Measurements from ENCODE around the gene ZNF239.
"Not testable (repeated sequence)": the region's sequence is repeated elsewhere in the genome, so short reads cannot be mapped to it uniquely, and the experiment has no call there.

The ZNF239 gene

DNA sequence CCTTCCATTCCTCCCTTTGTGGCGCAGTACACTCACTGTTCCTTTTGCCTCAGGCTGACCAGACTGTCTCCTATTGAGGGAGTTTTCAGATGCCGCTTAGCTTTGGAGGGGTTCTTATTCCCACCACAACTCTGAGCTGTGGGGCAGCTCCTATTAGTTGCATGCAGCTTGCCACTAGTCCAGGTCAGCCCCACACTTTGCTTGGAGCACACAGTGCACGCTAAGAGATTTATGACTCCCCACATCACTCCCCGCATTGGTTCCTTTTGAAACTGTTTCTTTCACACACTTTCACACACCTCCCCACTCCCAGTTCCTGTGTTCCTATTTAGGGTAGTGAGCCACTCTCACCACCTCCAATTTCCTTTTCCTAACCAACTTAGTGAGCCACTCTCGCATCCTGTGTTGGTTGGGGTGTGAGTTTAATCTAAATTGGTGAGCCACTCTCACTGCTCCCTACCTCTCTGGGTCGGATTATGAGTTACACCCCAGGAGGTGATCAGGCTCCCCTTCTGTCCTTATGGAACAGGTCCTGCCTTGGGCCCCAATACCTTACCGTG, 21.4 kb upstream of the ZNF239 start:
- FAIRE-seq (no peak), DNase-seq (ENCODE audit: insufficient read length, low spot score) (no peak)
- TF ChIP-seq POLR2A (IDR thresholded peaks at IDR 0.05; ENCODE audit: low read depth, low read length): no peak

DNA sequence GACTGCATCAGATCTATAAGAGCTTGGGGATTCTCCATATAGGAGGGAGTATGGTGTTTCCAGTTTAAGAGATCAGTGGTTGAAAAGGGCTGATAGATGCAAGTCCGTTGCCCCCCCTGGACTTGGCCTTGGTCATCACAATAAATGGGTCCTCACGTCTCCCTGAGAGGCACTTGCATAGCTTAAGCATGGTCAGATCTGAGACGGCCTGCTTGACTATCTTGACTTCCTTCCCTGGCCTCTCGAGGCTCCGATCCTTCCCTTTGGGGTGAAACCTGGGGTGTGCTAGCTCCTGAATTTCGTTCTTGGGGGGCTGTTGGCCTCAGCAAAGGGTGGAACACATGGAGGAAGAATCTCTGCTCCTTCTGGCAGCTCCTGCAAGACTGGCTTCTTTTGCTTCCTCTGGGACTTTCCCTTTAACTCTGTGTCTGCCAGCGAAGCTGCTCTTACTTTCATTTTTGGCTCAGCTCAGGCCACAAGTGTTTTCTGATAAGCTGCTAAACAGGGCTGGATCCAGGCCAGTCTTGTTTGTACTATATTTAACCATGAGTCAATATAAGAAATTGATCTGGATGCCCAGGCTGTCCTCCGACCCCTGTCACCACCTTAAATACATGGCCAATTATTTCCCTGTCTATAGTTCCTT, 20.7 kb upstream of the ZNF239 start:
- DNase-seq (ENCODE audit: insufficient read length, low spot score) (no peak), FAIRE-seq (no peak)

DNA sequence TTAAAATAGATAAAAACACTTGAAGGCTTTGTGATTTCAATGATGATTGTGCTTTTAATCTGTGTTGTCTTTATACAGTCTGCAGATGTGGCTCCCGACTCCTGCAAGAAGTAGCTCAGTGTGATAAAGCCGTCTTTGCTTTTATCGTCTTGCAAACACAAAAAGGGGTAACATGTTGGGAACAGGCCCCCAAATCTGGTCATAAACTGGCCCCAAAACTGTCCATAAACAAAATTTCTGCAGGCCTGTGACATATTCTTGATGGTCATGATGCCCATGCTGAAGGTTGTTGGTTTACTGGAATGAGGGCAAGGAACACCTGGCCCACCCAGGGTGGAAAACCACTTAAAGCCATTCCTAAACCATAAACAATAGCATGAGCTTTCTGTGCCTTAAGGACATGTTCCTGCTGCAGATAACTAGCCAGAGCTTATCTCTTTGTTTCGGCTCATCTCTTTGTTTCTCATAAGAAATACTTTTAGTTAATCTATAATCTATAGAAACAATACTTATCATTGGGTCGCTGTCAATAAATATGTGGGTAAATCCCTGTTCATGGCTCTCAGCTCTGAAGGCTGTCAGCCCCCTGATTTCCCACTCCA, 17.0 kb upstream of the ZNF239 start:
- no peak for TF ChIP-seq POLR2A (IDR thresholded peaks at IDR 0.05; ENCODE audit: low read depth, low read length)
- DNase-seq (ENCODE audit: insufficient read length, low spot score) (no peak), FAIRE-seq (no peak)

More for the DNA sequence above, 20.7 kb upstream of the ZNF239 start:
- TF ChIP-seq POLR2A (IDR thresholded peaks at IDR 0.05; ENCODE audit: low read depth, low read length): no peak

DNA sequence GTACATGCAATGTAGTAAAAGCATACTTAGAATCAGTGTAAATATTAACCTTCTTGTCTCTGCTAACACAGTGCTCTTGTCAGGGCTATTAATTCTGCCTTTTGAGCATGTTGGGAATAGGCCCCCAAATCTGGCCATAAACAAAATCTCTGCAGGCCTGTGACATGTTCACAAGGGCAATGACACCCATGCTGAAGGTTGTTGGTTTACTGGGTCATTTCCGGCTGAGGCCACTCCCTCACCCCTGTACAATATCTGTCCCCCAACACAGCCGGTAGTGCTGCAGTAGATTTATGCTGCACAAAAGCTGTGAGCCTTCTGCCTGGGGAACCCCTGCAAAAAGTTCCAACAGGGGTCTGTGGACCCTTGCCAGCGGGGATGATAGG, 12.3 kb upstream of the ZNF239 start:
- not testable (repeated sequence) for DNase-seq (ENCODE audit: insufficient read length, low spot score); FAIRE-seq

DNA sequence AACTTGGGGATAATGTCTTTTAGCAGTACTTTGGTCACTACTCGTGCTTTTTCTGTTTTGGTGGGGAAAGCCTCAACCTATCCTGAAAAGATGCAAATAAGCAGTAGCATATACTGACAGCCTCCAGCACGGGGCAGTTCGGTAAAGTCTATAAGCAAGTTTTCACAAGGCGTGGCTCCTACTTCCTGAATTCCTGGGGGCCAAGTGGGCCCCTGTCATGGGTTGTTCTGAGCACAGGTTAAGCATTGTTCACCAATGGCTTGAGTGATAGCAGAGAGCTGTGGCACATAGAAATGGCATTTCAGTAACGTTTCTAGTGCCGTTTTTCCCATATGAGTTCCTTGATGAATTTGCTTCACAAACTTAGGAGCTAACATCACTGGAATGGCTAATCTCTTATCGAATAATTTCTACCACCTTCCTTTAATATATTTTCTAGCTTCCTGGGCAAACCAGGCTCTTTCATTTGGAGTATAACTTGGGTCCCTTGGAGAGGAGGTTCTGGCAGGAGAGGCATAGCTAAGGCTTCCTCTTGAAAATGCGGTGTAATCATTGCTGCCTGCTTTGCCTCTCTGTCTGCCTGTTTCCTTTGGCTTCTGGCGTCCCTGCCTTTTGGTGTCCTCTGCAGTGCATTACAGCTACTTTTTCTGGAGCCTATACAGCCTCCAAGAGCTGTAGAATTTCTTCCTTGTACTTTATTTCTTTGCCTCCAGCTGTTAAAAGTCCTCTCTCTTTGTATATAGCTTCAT, 11.7 kb upstream of the ZNF239 start:
- no peak for TF ChIP-seq POLR2A (IDR thresholded peaks at IDR 0.05; ENCODE audit: low read depth, low read length)
- DNase-seq (ENCODE audit: insufficient read length, low spot score): no peak
- no peak for FAIRE-seq

DNA sequence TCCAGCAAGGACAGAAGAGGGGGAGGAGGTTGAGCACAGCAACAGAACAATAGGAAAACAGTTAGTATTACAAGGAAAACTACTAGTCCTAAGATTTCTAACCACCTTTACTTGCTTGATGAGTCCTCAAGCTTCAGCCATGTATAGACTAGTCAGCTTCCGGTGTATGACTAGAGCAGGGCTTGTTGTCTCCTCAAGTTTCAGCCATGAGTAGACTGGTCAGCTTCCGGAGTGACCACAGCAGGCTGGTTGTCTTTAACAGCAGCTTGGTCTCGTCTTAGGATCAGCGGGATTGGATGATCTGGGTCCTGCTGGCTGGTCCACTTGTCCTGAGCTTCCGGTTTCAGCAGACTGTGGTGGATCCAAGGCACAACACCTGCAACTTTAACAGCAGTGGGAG, 10.6 kb upstream of the ZNF239 start:
- no peak for TF ChIP-seq POLR2A (IDR thresholded peaks at IDR 0.05; ENCODE audit: low read depth, low read length)
- FAIRE-seq (no peak), DNase-seq (ENCODE audit: insufficient read length, low spot score) (no peak)

DNA sequence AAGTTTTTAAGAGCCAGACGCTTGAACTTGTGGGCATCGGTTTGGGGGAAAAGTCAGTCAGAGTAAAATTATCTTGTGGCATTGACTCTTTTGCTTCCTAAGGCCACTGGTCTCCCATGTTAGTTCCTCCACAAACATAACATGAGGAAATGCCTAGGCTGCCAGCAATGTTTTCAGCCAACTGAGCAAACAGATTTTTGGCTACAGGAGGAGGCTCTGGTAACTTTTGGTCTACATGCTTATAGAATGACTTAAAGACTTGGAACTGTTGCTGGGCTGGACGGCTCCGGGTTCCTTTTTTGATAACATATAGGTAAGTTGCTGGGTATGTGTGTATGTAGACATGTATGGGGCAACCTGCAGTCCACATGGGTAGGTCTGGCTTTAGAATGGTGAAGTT, 9.6 kb upstream of the ZNF239 start:
- TF ChIP-seq POLR2A (IDR thresholded peaks at IDR 0.05; ENCODE audit: low read depth, low read length): no peak
- FAIRE-seq (no peak), DNase-seq (ENCODE audit: insufficient read length, low spot score) (no peak)

DNA sequence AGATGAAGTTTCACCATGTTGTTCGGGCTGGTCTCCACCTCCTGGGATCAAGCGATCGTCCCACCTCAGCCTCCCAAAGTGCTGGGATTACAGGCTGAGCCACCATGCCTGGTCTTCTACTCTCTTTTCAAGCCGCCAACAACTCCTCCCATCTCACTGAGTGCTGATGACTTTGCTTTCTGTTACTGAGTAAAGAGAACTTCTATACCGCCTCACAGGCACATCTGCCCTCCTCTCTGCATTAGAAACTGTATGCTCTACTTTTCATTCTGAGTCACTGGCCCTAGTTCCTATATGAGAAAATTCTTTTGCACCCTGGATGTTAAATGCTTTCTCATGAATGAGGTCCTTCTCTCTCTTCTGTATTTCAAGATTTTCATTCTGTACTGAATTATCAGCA, 2.2 kb upstream of the ZNF239 start:
- DNase-seq (ENCODE audit: insufficient read length, low spot score) (no peak), FAIRE-seq (no peak)
- no peak for TF ChIP-seq POLR2A (IDR thresholded peaks at IDR 0.05; ENCODE audit: low read depth, low read length)

DNA sequence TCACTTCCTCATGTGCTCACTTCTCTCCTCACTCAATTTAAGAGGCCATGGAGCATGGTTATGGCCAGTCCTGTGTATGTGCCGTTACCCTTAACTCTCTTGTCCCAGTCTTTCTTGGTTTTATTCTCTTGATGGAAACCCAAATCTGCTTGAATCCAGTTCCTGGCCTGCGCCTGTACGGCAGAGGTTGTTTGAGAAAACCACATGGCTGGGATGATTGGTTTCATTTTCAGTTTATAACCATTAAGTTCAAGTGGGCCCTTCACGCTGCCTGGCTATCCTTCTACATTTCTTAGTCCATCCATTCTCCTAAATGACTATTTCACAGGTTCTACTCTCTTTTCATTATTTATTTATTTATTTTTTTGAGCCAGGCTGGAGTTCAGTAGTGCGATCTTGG, 1.6 kb upstream of the ZNF239 start:
- FAIRE-seq (no peak), DNase-seq (ENCODE audit: insufficient read length, low spot score) (no peak)
- no peak for TF ChIP-seq POLR2A (IDR thresholded peaks at IDR 0.05; ENCODE audit: low read depth, low read length)

DNA sequence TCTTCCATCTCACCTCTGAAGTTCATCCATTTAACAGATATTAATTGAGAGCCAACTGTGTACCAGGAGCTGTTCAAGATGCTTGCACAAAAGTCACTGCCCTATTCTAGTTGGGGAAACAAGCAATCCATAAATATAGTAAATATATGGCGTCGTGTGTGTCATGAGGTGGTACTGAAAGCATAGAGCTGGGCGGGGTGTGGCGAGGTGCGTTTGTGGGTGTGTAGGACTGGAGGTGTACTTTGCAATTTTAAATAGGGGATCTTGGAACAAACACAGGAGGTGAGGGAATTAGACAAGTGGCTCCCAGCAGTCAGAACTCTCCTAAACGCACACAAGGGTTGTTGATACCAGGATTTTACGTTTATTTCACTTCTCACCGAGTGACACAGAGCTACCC, 490 bp upstream of the ZNF239 start:
- no peak for DNase-seq (ENCODE audit: insufficient read length, low spot score)
- no peak for FAIRE-seq
- no peak for TF ChIP-seq POLR2A (IDR thresholded peaks at IDR 0.05; ENCODE audit: low read depth, low read length)

DNA sequence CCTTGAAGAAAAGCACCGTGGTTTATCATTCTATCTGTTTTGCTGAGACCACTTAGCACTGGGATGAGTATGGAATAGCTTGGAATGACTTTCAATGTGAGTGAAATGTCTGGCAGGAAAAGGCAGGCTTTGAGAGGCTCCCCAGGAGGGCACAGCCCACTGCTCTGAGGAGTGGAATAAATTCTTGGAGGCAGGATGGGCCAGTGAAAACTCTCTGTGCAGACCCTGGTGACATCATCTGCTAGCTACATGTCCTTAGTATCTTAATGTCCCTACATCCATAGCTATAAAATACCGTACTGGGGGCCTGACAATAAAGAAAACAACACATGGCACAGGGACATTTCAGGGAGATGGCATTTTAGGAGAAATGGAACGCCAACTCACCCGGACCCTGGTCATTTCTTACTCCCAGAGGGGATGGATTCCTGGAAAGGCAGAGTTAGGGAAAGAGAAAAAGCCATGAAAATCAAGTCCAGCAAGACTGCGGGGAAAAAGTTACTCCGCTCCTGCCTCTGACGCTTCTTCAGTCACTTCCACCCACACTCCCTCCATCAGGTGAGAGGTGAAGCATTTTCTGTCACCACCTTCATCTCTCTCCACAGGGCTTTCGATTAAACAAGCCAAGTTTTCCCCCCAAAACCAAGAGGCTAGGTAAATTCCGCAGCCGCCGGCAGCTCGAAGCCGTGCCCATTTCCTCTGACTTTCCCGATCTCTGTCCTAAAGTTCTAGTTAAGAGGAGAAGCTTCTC, 991 bp downstream of the ZNF239 start:
- FAIRE-seq (no peak), DNase-seq (ENCODE audit: insufficient read length, low spot score) (no peak)
- no peak for TF ChIP-seq POLR2A (IDR thresholded peaks at IDR 0.05; ENCODE audit: low read depth, low read length)

DNA sequence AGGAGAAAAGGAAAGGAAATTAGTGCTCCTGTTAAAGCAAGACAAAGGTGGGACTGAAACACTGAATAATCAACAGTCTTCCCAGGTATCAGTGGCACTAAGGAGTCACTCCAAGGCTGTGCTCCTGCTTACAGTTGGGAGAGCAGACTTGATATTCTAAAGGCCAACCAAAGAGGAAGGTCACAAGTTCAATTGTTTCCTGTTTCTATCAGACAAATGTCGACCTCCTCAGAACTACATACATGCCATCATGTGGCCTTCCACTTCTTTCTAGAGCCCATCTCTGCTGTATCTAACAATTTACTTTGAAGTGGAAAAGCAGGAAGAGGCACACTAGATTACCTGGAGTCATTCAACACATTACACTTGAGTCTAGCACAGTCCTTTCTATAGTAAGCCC, 3.4 kb downstream of the ZNF239 start:
- no peak for FAIRE-seq

DNA sequence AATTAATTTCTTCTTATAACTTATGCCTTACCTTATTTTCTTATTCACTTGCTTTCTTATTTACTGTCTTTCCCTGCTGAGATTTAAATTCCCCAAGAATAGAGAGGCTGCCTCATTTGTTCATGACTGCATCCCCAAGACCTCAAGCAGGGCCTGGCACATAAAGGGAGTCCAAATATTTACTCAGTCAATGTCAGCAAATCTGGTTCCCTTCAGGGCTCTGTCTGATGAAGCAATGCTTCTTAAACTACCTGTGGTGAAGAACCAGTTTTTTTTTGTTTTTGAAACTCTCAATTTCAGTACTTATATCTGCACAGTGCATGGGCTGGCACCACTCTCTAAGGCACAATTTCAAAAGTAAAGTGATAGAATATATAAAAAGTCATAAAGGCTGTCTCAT, 4.7 kb downstream of the ZNF239 start:
- DNase-seq (ENCODE audit: insufficient read length, low spot score) (no peak), FAIRE-seq (no peak)
- no peak for TF ChIP-seq POLR2A (IDR thresholded peaks at IDR 0.05; ENCODE audit: low read depth, low read length)

More for the DNA sequence above, 3.4 kb downstream of the ZNF239 start:
- DNase-seq (ENCODE audit: insufficient read length, low spot score): no peak
- no peak for TF ChIP-seq POLR2A (IDR thresholded peaks at IDR 0.05; ENCODE audit: low read depth, low read length)

DNA sequence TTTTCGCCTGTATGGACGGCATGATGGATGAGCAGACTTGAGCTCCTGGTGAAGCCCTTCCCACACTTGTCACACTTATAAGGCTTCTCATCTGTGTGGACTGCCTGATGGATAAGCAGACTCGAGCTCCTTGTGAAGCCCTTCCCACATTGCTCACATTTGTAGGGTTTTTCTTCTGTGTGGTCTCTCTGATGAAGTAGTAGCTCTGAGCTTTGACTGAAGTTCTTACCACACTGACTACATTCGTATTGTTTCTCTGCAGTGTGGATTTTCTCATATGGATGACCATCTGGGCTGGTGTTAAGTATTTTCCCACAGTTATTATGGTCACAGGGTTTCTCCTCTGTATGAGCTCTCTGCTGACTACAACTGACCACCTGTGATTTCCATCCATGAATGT, 17.2 kb downstream of the ZNF239 start:
- no peak for TF ChIP-seq POLR2A (IDR thresholded peaks at IDR 0.05; ENCODE audit: low read depth, low read length)
- no peak for FAIRE-seq
- DNase-seq (ENCODE audit: insufficient read length, low spot score): no peak

DNA sequence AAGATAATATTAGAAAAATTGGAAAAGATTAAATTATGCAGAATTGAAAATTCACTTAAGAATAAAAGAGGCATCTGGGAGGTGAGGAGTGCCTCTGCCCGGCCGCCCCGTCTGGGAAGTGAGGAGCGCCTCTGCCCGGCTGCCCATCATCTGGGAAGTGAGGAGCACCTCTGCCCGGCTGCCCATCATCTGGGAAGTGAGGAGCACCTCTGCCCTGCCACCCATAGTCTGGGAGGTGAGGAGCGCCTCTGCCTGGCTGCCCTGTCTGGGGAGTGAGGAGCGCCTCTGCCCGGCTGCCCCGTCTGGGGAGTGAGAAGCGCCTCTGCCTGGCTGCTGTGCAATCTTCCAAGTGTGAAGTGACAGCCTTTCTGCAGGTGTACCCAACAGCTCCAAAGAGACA, 30.7 kb downstream of the ZNF239 start:
- not testable (repeated sequence) for DNase-seq (ENCODE audit: insufficient read length, low spot score); FAIRE-seq

Data from H54 (cell line).